HTR-8/SVneo (cell line): ENCODE measurements around the gene HELB.
A peak's percentile ranks its signal among the peaks of the same experiment; 100 is the strongest.

Source experiments
- DNase-seq: peaks from one replicate; pipeline ENCODE4 v3.0.0; 2011; ENCODE audit warnings: low spot score, mixed read lengths; ENCODE audit not compliant: insufficient read length
- FAIRE-seq: peaks from 2 replicates; lab custom pipeline; 2011; peaks lifted over from hg19 to GRCh38; lab: Jason Lieb, UNC

HELB gene

GRCh38 chr12:66301944-66302826 lies at the start of gene HELB:
TSS of gene HELB (plus strand) at chr12:66302493. CDS start at chr12:66302604, 111 bp downstream.
- FAIRE-seq (peak; percentile 90), DNase-seq (peak; percentile 94)

GRCh38 chr12:66252771-66253170 lies 49.5 kb upstream of the HELB start:
- DNase-seq: no peak

GRCh38 chr12:66255737-66256136 lies 46.6 kb upstream of the HELB start:
- DNase-seq (no peak), FAIRE-seq (no peak)

More at GRCh38 chr12:66252771-66253170, 49.5 kb upstream of the HELB start:
- FAIRE-seq: no peak

GRCh38 chr12:66258011-66258410 lies 44.3 kb upstream of the HELB start:
- no peak for FAIRE-seq
- DNase-seq: no peak

- FAIRE-seq (no peak), DNase-seq (no peak)
Measured at GRCh38 chr12:66262737-66263136, 39.6 kb upstream of the HELB start.

- FAIRE-seq: no peak
- DNase-seq: no peak
Measured at GRCh38 chr12:66268562-66268961, 33.7 kb upstream of the HELB start.

- FAIRE-seq: no peak
- no peak for DNase-seq
Measured at GRCh38 chr12:66269142-66269541, 33.2 kb upstream of the HELB start.

GRCh38 chr12:66269757-66270383 lies 32.4 kb upstream of the HELB start:
- FAIRE-seq: no peak

GRCh38 chr12:66270613-66271012 lies 31.7 kb upstream of the HELB start:
- DNase-seq (no peak), FAIRE-seq (no peak)

More at GRCh38 chr12:66269757-66270383, 32.4 kb upstream of the HELB start:
- peak; percentile 40 for DNase-seq

GRCh38 chr12:66272650-66273049 lies 29.6 kb upstream of the HELB start:
- FAIRE-seq (no peak), DNase-seq (no peak)

- DNase-seq (no peak), FAIRE-seq (no peak)
Measured at GRCh38 chr12:66273147-66273546, 29.1 kb upstream of the HELB start.

- FAIRE-seq: no peak
- no peak for DNase-seq
Measured at GRCh38 chr12:66275040-66275439, 27.3 kb upstream of the HELB start.

- FAIRE-seq (no peak), DNase-seq (peak; percentile 7)
Measured at GRCh38 chr12:66279123-66279712, 23.1 kb upstream of the HELB start.

GRCh38 chr12:66280561-66280960 lies 21.7 kb upstream of the HELB start:
- no peak for DNase-seq
- no peak for FAIRE-seq

- peak; percentile 13 for FAIRE-seq
- DNase-seq: no peak
Measured at GRCh38 chr12:66282244-66282643, 20.0 kb upstream of the HELB start.

GRCh38 chr12:66287275-66287674 lies 15.0 kb upstream of the HELB start:
- DNase-seq (no peak), FAIRE-seq (no peak)

- DNase-seq: no peak
- FAIRE-seq: no peak
Measured at GRCh38 chr12:66288121-66288520, 14.2 kb upstream of the HELB start.

- FAIRE-seq: no peak
- no peak for DNase-seq
Measured at GRCh38 chr12:66289485-66289884, 12.8 kb upstream of the HELB start.

GRCh38 chr12:66290716-66291200 lies 11.5 kb upstream of the HELB start:
- no peak for FAIRE-seq
- DNase-seq: no peak

- DNase-seq (no peak), FAIRE-seq (no peak)
Measured at GRCh38 chr12:66296176-66296683, 6.1 kb upstream of the HELB start.

GRCh38 chr12:66297080-66297479 lies 5.2 kb upstream of the HELB start:
- DNase-seq (no peak), FAIRE-seq (no peak)
